Erythroblast (primary cell): Measurements from ENCODE around the gene MEMO1.
"Not testable (repeated sequence)": the region's sequence is repeated elsewhere in the genome, so short reads cannot be mapped to it uniquely, and the experiment has no call there.

Source experiments
- DNase-seq, 2 experiments: peaks; one replicate each; lab custom pipeline; 2025; lab: John Stamatoyannopoulos, UW
- GATA1 ChIP-seq: IDR thresholded peaks from 2 replicates; pipeline ENCODE4 v1.6.1; 2011; ENCODE audit warnings: low read depth, mild to moderate bottlenecking, control low read depth, low read length, moderate library complexity
- POLR2A ChIP-seq: IDR thresholded peaks from 2 replicates; pipeline ENCODE4 v1.6.1; 2011; ENCODE audit warnings: mild to moderate bottlenecking, low read length

Gene MEMO1

DNA sequence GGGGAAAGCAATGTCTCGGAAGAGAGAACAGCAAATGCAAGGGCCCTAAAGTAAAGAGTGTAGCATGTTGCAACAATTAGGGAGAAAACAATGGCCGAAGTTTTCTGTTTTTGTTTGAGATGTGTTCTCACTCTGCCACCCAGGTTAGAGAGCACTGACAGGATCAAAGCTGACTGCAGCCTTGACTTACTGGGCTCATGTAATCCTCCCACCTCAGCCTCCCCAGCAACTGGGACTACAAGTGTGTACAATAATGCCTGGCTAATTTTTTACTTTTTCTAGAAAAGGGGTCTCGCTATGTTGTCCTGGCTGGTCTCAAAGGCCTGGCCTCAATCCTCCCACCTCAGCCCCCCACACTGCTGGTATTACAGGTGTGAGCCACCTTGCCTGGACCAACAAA, 23.9 kb downstream of the MEMO1 start:
- DNase-seq, result no peak

DNA sequence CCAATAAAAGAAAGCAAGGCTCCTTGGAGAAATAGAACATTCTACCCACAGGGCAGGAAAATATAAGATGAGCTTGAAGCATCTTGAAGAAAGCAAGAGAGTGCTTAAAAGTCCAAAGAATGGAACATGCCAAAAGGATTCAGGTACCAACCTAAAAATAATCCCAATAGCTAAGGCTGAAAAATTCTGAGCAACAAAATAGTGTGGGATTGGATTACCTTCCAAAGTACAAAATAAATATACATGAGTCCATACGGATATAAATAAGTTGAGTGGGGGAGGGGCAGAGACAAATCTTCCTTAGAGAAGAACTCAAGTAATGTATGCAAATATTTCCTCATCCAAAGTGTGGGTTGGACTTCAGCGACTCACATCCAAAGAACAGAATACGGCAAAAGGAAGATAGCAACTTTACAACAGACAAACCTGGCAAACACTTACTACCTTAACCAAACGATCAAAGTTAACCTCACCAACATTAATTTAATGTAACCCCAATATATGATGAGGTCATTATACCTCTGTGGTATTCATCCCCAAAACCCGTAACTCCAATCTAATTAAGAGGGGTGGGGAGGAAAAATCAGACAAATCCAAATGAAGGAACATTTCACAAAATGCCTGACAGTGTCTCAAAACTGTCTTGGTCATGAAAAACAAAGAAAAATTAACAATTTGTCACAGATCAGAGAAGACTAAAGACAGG, 26.9 kb downstream of the MEMO1 start:
- no peak for DNase-seq

More for the DNA sequence above, 23.9 kb downstream of the MEMO1 start:
- TF ChIP-seq GATA1, result no peak

DNA sequence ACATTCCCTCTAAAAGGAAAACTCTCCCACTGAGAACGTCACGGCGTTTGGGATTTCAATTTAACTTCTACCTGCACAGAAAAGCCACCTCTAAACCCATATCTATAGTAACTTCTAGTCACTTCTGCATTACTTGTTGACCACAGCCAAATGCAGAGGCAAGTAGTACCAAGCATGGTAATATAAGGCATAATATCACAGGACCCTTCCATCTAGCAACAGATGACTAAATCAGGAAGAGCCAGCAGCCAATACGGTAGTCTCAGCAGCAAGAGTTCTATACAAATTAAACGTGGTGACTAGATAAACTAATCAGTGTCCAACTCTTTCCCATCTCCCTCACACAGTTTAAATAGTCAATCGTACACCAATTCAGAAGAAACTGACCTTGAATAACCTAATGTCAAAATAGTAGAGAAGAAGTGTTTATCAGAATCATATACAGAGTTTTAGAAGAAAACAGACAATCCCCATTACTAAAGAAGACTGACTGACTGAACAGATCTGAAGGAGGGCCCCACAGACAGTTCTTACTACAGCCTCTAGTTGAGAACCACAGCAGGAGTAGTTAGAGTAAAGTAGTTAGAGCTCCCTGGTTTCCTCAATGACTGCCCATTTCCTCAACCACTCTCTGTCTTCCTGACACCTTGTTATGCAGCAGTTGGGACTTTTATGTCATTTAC, 30.0 kb downstream of the MEMO1 start:
- peak; percentile 51 to 73 for DNase-seq
- no peak for TF ChIP-seq GATA1
- no peak for TF ChIP-seq POLR2A

More for the DNA sequence above, 26.9 kb downstream of the MEMO1 start:
- TF ChIP-seq POLR2A (no peak), GATA1 (no peak)

DNA sequence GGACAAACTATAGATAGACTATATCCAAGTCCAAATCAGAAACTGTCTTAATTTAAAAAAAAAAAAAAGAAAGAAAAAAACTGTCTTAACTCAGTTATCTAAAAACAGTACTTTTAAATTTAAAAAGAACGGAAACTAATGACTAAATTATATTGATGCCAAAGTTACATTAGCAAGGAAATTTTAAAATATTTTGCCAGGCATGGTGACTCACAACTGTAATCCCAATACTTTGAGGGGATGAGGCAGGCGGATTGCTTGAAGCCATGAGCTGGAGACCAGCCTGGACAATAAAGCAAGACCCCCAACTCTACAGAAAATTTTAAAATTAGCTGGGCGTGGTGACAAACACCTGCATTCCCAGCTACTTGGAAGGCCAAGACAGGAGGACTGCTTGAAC, 30.9 kb downstream of the MEMO1 start:
- TF ChIP-seq POLR2A, result no peak
- TF ChIP-seq GATA1, result no peak
- DNase-seq, result no peak

DNA sequence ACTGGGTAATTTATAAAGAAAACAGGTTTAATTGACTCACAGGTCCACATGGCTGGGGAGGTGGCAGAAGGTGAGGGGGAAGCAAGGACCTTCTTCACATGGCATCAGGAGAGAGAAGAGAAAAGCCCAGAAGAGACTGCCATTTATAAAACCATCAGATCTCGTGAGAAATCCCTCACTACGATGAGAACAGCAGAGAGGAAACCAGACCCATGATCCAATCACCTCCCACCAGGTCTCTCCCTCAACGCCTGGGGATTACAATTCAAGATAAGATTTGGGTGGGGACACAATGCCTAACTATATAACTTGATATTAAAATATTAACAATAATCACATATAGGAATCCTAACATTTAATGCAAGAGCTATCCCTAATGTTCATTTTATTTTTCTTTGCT, 31.8 kb downstream of the MEMO1 start:
- peak; percentile 25 to 66 for DNase-seq
- TF ChIP-seq GATA1 (no peak), POLR2A (no peak)

DNA sequence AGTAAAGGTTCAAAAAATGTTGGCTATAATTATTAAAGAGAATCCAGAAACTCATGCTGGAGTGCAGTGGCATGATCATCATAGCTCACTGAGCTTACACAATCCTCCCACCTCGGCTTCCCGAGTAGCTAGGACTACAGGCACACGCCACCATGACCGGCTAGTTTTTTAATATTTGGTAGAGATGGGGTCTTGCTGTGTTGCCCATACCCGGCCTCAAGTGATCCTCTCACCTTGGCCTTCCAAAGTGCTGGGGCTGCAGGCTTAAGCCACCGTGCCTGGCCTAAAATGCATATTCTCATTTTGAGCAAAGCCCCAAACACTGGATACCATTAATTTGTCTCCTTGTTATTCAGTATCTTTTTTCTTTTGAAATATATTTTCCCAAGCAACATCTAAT, 32.4 kb downstream of the MEMO1 start:
- TF ChIP-seq POLR2A (no peak), GATA1 (no peak)
- DNase-seq, result no peak

DNA sequence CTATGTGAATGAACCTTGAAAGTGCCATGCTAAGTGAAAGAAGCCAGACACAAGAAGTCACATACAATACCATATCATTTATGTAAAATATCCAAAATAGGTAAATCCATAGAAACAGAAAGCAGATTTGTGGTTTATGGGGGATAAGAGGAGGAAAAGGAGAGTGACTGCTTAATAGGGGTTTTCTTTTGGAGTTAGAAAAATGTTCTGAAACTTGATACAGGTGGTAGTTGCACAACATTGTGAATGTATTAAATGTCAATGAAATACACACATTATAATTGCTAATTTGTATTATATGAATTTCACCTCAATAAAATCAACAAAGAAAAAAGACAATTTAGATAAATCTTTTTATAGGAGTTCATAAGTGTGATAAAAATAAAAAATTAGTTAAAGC, 37.1 kb downstream of the MEMO1 start:
- DNase-seq, result no peak
- TF ChIP-seq GATA1 (no peak), POLR2A (no peak)

DNA sequence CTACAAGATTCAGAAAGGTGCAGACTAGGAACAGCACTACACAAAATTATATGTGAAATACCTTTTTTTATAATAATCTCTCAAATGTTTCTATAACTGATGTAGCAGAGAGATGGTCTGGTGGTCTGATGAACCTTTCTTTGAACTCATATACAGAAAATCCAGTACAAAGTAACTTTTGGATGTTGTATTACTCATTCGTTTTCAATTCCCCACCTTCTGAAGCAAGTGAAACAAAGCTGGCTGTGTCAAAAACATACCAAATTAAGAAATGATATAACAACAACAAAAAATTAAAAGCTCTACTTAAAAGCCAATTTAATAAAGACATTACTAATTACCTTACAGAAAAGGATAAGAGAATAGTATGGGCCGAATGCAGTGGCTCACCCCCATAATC, 38.7 kb downstream of the MEMO1 start:
- TF ChIP-seq POLR2A (no peak), GATA1 (no peak)
- no peak for DNase-seq

DNA sequence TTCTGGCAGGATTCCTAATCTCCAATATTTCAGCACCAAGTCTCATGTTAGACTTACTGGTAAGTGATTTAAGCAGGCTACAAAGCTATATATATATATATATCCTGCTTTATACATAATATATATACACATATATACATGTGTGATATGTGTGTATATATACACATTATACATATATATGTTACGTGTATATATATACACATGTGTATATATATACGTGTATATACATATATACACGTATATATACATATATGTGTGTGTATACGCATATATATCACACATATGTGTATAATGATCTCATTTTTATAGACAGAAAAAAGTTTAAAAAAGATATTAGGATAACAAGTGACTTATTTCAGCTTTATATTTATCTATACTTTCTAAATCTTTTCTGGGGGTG, 41.6 kb downstream of the MEMO1 start:
- DNase-seq, result no peak
- TF ChIP-seq POLR2A (no peak), GATA1 (no peak)

DNA sequence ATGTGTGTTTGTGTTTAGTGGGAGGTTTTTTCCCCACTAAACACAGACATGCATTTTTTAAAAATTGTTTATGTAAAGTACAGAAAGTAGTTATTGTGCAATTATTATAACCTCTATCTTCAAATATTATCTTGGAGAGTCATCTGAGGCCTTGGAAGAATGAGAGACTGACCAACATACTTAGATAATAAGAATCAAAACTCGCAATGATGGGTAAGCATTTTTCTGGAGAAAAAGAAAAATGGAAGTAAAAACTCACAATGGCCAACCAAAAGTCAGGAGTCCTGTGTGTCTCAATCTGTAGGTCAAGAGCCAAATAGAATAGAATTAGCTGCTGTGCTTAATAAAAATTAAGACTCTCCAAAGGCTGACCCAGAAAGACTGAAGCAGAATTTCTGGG, 43.0 kb downstream of the MEMO1 start:
- no peak for TF ChIP-seq GATA1
- TF ChIP-seq POLR2A, result no peak
- no peak for DNase-seq

DNA sequence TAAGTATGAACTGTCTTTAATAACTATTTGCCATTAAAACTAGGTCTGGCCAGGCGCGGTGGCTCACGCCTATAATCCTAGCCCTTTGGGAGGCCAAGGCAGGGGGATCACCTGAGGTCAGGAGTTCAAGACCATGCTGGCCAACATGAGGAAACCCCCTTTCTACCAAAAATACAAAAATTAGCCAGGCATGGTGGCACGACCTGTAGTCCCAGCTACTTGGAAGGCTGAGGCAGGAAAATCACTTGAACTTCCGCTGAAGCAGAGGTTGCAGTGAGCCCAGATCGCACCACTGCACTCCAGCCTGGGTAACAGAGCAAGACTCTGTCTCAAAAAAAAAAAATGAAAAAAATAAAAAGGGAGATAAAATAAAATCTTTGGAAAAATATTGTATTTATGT, 44.4 kb downstream of the MEMO1 start:
- DNase-seq, result not testable (repeated sequence)

DNA sequence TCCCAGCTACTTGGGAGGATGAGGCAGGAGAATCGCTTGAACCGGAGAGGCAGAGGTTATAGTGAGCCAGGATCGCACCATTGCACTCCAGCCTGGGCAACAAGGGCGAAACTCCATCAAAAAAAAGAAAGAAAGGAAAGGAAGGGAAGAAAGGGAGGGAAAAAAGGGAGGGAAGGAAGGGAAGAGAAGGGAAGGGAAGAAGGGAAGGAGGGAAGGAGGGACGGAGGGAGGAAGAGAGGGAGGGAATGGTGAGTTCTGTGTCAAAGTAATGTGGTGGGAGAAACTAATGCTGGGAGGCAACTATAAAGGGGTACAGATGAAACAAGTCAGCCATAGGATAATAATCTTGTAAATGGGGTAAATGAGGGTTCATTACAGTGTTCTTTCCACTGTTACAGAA, 45.7 kb downstream of the MEMO1 start:
- no peak for TF ChIP-seq GATA1
- no peak for TF ChIP-seq POLR2A
- DNase-seq, result no peak

DNA sequence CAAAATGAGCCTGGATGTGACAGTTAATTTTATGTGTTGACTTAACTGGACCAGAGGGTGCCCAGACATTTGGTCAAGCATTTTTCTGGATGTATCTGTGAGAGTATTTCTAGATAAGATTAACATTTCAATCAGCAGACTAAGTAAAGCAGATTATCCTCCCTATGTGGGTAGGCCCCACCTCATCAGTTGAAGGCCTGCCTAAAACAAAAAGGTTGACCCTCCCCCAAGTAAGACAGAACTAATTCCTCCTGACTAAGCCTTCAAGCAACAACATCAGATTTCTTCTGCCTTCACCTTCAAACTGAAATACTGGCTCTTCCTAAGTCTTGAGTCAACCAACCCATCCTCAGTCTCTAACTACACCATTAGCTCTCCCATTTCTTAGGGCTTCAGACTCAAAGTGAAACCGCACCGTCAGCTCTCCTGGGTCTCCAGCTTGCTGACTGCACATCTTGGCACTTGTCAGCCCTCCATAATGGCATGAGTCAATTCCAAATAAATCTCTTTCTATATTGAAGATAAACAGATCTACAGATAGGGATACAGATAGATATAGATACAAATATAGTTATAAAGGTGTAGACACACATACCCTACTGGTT, 47.9 kb downstream of the MEMO1 start:
- no peak for DNase-seq
- TF ChIP-seq POLR2A (no peak), GATA1 (no peak)

DNA sequence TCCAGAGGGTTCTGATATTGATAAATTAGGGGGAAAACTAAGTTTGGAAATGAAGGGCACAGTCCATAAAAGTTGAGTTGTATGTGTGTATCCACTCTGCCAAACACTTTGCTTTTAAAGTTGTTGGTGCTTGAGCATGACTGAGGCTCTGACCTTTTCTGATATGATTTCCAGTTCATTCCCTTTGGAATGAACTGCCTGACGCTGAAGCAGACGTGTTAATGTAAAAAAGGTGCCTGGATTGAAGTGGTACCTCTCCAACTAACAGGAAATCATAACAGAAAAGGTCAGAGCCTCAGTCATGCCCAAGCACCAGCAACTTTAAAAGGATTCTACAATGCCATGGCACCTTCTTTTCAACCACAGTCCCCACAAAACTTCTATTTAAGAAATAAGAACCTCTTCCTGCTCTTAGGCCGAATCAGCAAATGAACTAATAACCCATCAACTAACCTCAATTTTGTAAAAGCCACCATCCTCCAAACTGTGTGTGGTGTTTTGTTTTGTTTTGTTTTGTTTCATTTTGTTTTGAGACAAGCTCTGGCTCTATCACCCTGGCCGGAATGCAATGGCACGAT, 52.6 kb downstream of the MEMO1 start:
- DNase-seq, result no peak
- TF ChIP-seq GATA1 (no peak), POLR2A (no peak)
